ENCODE results near the gene CLCN5.

DNA sequence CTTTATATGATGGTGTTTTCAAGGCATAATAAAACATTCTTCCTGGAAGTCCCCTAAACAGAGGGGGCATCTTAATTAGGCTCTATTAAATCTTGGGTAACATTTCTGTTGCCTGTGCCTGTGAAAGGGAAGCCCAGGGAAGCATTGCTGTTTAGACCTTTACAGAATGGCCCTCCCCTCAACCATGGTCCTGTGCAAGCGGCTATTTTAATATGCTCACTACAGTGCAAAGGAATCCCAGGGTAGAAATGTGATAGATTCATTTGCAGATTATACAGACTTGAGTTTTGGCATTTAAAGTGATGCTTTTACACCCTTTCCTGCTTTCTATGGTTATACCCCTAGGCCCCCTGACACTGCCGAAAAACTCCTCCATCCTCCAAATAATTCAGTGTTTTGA, 65.3 kb downstream of the CLCN5 start:
- TF ChIP-seq, protein P1, sequence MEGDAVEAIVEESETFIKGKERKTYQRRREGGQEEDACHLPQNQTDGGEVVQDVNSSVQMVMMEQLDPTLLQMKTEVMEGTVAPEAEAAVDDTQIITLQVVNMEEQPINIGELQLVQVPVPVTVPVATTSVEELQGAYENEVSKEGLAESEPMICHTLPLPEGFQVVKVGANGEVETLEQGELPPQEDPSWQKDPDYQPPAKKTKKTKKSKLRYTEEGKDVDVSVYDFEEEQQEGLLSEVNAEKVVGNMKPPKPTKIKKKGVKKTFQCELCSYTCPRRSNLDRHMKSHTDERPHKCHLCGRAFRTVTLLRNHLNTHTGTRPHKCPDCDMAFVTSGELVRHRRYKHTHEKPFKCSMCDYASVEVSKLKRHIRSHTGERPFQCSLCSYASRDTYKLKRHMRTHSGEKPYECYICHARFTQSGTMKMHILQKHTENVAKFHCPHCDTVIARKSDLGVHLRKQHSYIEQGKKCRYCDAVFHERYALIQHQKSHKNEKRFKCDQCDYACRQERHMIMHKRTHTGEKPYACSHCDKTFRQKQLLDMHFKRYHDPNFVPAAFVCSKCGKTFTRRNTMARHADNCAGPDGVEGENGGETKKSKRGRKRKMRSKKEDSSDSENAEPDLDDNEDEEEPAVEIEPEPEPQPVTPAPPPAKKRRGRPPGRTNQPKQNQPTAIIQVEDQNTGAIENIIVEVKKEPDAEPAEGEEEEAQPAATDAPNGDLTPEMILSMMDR (IDR thresholded peaks at IDR 0.05): no peak
- no peak for TF ChIP-seq POLR2AphosphoS5 (IDR thresholded peaks at IDR 0.05; ENCODE audit: insufficient read depth in 1 of 2, low read depth in 1 of 2)
- TF ChIP-seq POLR2A (IDR thresholded peaks at IDR 0.05): no peak
